GM21723 (cell line): ENCODE data around the gene PRKCSH.
"Not testable (repeated sequence)": the region's sequence is repeated elsewhere in the genome, so short reads cannot be mapped to it uniquely, and the experiment has no call there.

Experiments used
- ATAC-seq: cut with Tn5 transposase; IDR thresholded peaks from one replicate; pipeline ENCODE4 v1.9.1; 2021; ENCODE audit warnings: mild to moderate bottlenecking, moderate library complexity; ENCODE audit not compliant: unreplicated experiment

PRKCSH gene

GRCh38 chr19:11468266-11468845 lies 32.9 kb downstream of the PRKCSH start:
- not testable (repeated sequence) for ATAC-seq

GRCh38 chr19:11473725-11474124 lies 38.3 kb downstream of the PRKCSH start:
- no peak for ATAC-seq

GRCh38 chr19:11475343-11475742 lies 39.9 kb downstream of the PRKCSH start:
- not testable (repeated sequence) for ATAC-seq

DNA sequence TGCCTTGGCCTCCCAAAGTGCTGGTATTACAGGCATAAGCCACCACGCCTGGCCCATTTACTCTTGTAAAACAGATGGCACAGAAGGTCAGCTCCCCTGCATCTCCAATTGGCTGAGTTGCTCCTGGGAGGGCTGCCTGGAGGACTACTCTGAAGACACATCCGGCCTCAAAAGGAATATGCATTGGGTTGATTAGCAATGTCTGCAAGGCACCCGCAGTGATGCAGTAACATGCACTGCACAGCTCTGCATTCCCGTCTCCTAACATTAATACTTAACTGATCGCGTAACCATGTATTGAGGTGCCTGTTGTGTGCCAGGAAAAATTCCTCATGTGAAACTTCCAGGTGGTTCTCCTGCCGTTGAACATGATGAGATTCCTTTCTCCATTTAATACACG lies 40.4 kb downstream of the PRKCSH start:
- no peak for ATAC-seq

GRCh38 chr19:11478167-11479089 lies 43.0 kb downstream of the PRKCSH start:
- ATAC-seq, result no peak

- no peak for ATAC-seq
These were observed 43.9 kb downstream of the PRKCSH start for GRCh38 chr19:11479090-11479897.

GRCh38 chr19:11479898-11480714 lies 44.7 kb downstream of the PRKCSH start:
- ATAC-seq, result no peak

DNA sequence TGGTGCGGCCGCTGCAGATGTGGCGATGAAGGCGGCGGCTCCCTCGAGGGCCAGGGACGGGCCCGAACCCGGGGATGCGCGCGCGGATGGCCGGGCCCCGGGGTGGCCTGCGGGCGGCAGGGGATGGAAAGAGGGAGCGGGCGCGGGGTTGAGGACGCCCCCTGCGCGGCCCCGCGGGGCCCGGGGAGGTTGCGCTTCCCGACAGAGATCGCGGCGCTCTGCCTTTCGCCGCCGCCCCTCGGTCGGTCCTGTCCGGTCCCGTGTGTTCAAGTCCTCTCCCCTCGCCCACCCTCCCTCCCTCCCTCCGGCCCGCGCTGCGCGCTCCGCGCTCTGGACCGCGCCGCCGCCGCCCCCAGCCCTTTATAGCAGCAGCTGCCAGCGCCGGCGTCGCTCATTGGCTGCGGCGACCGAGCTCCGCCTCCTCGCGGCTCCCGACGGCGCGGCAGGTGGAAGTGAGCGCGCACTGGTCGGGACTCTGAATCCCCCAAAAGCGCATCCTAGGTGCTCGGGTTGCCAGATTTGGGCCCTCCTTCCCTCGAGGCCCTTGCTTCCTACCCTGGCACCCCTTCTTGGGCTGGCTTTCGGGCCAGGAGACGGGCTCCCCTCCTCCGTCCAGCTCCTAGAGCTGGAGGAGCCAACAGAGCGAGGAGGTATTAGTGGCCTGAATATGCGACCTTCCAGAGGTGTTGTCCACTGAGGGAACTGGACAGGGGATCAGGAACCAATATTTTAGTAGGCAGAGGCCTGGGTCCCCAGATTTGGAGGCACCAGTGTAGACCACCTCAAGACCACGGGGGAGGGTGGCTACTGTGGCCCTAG lies 45.5 kb downstream of the PRKCSH start, which contains the start of gene ELAVL3:
TSS of gene ELAVL3 (minus strand) at position 332 of the 819 bp plus-strand sequence. CDS start 438 bp downstream, outside the sequence.
- no peak for ATAC-seq

- ATAC-seq, result peak; percentile 66
These were observed 46.3 kb downstream of the PRKCSH start for GRCh38 chr19:11481534-11482383.

DNA sequence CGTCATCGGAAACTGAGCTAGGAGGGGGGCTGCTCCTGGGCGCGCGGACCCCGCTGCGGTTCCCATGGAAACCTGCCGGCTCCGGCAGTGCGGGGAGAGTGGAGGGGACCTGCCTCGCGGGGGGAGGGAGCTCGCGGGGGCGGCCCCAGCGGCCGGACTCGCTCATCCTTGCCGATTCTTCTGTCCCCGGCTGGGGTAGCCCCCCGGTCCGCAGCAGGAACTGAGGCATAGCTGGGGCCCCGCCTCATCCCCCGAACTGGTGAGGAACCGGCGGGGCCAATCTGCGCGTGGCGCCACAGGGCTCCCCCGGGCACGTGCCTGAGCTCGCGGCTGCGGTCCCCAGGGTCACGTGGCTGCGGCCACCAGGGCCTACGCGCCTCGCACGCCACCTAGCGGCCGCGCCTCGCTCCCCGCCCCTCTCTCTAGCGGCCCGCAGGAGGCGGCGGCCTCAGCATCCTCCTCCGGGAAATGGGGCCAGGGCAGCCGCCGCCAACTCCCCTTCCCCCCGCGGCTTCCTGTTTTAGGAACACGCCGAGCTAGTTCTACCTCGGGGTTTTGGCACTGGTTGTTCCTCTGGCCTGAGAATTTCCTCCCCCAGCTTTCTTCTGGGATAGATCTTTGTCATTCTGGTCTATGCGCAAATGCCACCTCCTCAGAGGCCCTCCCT lies 47.1 kb downstream of the PRKCSH start:
- ATAC-seq, result peak; percentile 60

- ATAC-seq, result no peak
These were observed 48.1 kb downstream of the PRKCSH start for GRCh38 chr19:11483366-11484111.

DNA sequence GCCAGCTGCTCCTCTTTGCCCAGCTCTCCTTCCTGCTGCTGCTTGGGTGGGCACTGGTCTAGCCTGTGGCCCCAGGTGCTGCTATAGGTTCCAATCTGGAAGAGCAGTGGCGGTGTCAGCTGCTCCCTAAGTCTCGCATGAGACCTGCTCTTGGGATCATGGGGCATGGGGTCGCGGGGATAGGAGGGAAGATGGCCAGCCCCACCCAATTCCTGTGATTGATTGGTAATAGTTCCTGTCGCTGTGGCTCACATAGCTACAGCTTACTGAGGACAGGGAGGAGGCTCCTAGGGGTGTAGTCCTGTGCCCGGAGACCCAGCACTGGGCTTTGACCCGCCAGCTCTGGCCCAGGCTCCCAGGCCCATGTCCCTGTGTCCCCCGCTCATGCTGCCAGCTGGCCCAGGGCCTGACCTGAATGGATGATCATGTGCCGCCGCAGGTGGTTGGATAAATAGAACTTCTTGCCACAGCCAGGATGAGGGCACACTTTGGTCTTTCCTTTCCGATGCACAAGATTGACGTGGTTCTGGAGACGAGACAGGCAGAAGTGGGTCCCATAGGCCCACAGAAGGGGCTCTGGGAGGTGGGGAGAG lies 49.9 kb downstream of the PRKCSH start:
- ATAC-seq, result no peak

GRCh38 chr19:11486661-11487503 lies 51.4 kb downstream of the PRKCSH start:
- no peak for ATAC-seq

DNA sequence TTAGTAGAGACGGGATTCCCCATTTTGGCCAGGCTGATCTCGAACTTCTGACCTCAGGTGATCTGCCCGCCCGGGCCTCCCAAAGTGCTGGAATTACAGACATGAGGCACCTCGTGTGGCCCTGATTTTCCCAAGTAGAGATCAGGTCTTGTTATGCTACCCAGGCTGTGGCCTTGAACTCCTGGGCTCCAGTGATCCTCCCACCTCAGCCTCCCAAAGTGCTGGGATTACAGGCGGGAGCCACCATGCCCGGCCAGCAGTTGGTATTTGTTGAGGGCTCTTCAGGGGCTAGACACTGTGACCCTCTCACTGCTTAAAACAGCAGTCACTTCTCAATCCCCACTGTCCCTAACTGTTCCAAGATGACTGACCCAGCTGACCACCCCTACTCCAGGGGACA lies 53.9 kb downstream of the PRKCSH start:
- no peak for ATAC-seq

- ATAC-seq, result no peak
These were observed 59.3 kb downstream of the PRKCSH start for GRCh38 chr19:11494634-11495285.

DNA sequence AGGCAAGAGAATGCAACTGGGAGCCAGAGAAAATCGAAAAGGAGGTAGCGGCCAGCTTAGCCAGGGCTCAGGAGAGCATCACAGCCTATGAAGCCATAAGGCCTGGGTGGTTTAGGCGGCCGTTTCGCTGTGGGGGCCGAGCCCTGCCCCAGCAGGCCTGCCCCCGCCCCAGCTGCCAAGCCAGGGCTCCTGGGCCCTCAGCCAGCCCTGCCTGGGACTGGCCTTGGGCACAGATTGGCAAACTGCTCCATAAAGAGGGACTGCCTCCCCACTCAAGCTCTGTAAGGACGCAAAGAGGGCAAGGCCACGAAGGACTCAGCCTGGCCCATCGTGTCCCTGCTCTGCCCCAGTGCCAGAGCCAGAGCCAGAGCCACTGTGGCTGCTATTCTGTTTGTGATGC lies 60.0 kb downstream of the PRKCSH start:
- no peak for ATAC-seq
